HepG2 (cell line): ENCODE data around the gene PRSS12.

Experiments used
- CEBPB ChIP-seq: IDR thresholded peaks from 2 replicates; pipeline ENCODE4 v1.6.1; 2011; ENCODE audit warnings: low read depth, low read length, improper control_type of control experiment, borderline replicate concordance
- ISX ChIP-seq: sonication (generic); formaldehyde crosslinking; conservative IDR thresholded peaks from 2 replicates; pipeline ENCODE4 v1.5.0; 2020; ENCODE audit warnings: missing genetic modification reagents
- JUNB ChIP-seq: sonication (generic); formaldehyde crosslinking; IDR thresholded peaks from 2 replicates; pipeline ENCODE4 v1.8.0; 2022; ENCODE audit warnings: missing genetic modification reagents, mild to moderate bottlenecking, borderline replicate concordance
- MED1 ChIP-seq: sonication (generic); formaldehyde crosslinking; IDR thresholded peaks from 2 replicates; pipeline ENCODE4 v1.4.0; 2020; ENCODE audit warnings: missing genetic modification reagents
- ZNF430 ChIP-seq: sonication (generic); formaldehyde crosslinking; IDR thresholded peaks from 2 replicates; pipeline ENCODE4 v1.9.0; 2021; ENCODE audit warnings: mild to moderate bottlenecking, missing genetic modification reagents
- ZNF431 ChIP-seq: sonication (generic); formaldehyde crosslinking; IDR thresholded peaks from 2 replicates; pipeline ENCODE4 v1.9.0; 2022; ENCODE audit warnings: missing genetic modification reagents, low read depth, mild to moderate bottlenecking, borderline replicate concordance
- TF ChIP-seq, protein P1 (sequence below): sonication (generic); formaldehyde crosslinking; IDR thresholded peaks from 2 replicates; pipeline ENCODE4 v1.5.0; 2020; ENCODE audit warnings: mild to moderate bottlenecking, missing genetic modification reagents, moderate library complexity
- TF ChIP-seq, protein P2 (sequence below): sonication (generic); formaldehyde crosslinking; IDR thresholded peaks from 2 replicates; pipeline ENCODE4 v1.4.0; 2020; ENCODE audit warnings: missing genetic modification reagents

DNA sequence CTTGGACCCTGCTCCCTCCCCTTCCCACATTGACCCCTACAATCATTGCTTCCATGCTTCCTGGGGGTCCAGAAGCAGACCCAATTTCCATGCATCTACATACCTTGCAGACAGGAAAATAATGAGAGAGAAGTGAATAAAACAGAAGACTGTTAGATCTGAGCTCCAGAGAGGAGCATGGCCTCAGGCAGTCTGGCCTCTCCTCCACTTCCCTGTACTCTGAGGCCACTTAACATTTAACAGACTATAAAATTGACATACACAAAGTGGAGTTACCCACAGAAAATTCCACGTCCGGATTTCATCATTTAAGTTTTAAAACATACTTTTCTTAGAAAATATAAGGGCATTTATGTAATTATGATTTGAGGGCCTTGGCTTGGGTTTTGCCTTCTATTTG is 2.1 kb upstream of the PRSS12 start:
- no peak for TF ChIP-seq JUNB
- TF ChIP-seq, protein P1, sequence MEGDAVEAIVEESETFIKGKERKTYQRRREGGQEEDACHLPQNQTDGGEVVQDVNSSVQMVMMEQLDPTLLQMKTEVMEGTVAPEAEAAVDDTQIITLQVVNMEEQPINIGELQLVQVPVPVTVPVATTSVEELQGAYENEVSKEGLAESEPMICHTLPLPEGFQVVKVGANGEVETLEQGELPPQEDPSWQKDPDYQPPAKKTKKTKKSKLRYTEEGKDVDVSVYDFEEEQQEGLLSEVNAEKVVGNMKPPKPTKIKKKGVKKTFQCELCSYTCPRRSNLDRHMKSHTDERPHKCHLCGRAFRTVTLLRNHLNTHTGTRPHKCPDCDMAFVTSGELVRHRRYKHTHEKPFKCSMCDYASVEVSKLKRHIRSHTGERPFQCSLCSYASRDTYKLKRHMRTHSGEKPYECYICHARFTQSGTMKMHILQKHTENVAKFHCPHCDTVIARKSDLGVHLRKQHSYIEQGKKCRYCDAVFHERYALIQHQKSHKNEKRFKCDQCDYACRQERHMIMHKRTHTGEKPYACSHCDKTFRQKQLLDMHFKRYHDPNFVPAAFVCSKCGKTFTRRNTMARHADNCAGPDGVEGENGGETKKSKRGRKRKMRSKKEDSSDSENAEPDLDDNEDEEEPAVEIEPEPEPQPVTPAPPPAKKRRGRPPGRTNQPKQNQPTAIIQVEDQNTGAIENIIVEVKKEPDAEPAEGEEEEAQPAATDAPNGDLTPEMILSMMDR (CRISPR knock-in tag), result no peak
- TF ChIP-seq ISX (CRISPR knock-in tag), result no peak
- no peak for TF ChIP-seq CEBPB
- TF ChIP-seq ZNF430, result no peak
- TF ChIP-seq ZNF431, result no peak
- no peak for TF ChIP-seq MED1 (CRISPR knock-in tag)
- TF ChIP-seq, protein P2, sequence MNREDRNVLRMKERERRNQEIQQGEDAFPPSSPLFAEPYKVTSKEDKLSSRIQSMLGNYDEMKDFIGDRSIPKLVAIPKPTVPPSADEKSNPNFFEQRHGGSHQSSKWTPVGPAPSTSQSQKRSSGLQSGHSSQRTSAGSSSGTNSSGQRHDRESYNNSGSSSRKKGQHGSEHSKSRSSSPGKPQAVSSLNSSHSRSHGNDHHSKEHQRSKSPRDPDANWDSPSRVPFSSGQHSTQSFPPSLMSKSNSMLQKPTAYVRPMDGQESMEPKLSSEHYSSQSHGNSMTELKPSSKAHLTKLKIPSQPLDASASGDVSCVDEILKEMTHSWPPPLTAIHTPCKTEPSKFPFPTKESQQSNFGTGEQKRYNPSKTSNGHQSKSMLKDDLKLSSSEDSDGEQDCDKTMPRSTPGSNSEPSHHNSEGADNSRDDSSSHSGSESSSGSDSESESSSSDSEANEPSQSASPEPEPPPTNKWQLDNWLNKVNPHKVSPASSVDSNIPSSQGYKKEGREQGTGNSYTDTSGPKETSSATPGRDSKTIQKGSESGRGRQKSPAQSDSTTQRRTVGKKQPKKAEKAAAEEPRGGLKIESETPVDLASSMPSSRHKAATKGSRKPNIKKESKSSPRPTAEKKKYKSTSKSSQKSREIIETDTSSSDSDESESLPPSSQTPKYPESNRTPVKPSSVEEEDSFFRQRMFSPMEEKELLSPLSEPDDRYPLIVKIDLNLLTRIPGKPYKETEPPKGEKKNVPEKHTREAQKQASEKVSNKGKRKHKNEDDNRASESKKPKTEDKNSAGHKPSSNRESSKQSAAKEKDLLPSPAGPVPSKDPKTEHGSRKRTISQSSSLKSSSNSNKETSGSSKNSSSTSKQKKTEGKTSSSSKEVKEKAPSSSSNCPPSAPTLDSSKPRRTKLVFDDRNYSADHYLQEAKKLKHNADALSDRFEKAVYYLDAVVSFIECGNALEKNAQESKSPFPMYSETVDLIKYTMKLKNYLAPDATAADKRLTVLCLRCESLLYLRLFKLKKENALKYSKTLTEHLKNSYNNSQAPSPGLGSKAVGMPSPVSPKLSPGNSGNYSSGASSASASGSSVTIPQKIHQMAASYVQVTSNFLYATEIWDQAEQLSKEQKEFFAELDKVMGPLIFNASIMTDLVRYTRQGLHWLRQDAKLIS (CRISPR knock-in tag), result no peak
